ENCODE results near the gene CLNK. TPM values are rescaled to one million over a fixed set of nuclear protein-coding genes. Genes with fewer than 3 reads are reported as not detected.

CLNK gene
- total RNA-seq, 4 donors from 2014 or later: under 0.01 to 0.73 TPM; not detected in 2

- Histone ChIP-seq H3K27me3 (no peaks in the 10 kb centered on the region), H3K4me3 (no peak overlapping the region), H3K4me1 (peaks cover 0 to 3% (median 0%) of the 10 kb centered on the region in 3 donors), H3K27ac (no peak overlapping the region), H3K36me3 (no peaks in the 10 kb centered on the region), H3K9me3 (no peaks in the 10 kb centered on the region)
- TF ChIP-seq POLR2AphosphoS5 (IDR thresholded peaks at IDR 0.05) (no peak), CTCF (IDR thresholded peaks at IDR 0.05) (no peak)
- no peak for ATAC-seq
- WGBS, 2 donors (ENCODE audit: low coverage in 1 of 2): 80% methylated on average over 3 to 5 of the region's 5 CpGs
Observed at GRCh38 chr4:10703156-10703555, 18.6 kb upstream of the CLNK start.

GRCh38 chr4:10701702-10702460 is 17.3 kb upstream of the CLNK start:
- no peak overlapping the region for H3K27ac ChIP-seq
- no peak overlapping the region for H3K4me3 ChIP-seq
- no peak for ATAC-seq
- 61 to 68% methylated on average over 4 to 7 of the region's 7 CpGs for WGBS, 2 donors (ENCODE audit: low coverage in 1 of 2)
- no peaks in the 10 kb centered on the region for H3K27me3 ChIP-seq
- H3K36me3 ChIP-seq: no peaks in the 10 kb centered on the region
- TF ChIP-seq EP300 (IDR thresholded peaks at IDR 0.05): no peak
- no peak for TF ChIP-seq POLR2AphosphoS5 (IDR thresholded peaks at IDR 0.05)
- no peak for TF ChIP-seq POLR2A (IDR thresholded peaks at IDR 0.05)
- TF ChIP-seq CTCF (IDR thresholded peaks at IDR 0.05): no peak
- H3K4me1 ChIP-seq: peaks cover 0 to 3% (median 0%) of the 10 kb centered on the region in 3 donors
- H3K9me3 ChIP-seq: no peaks in the 10 kb centered on the region

DNA sequence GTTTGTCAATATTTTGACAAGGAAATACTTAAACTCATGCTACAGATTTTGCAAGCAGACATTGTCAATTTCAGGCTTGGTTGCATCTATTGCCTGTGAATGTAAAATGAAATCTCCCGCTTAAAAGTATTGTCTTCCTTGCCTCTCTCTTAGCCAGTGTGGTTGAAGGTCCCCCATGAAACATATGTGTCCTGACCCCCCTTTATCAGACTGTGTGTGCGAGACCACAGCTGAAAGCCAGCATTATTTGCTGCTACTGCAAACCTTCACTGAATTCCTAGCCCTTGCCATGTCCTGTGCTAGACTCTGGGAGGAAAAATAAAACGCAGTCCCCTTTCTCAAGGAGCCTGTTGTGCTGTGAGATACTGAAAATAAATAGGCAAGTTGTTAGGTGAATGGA is 16.6 kb upstream of the CLNK start:
- no peak for TF ChIP-seq EP300 (IDR thresholded peaks at IDR 0.05)
- WGBS, 2 donors (ENCODE audit: low coverage in 1 of 2): 56 to 94% methylated on average over 2 to 3 of the region's 3 CpGs
- Histone ChIP-seq H3K27ac (no peak overlapping the region), H3K27me3 (no peaks in the 10 kb centered on the region), H3K4me1 (peaks cover 0 to 3% (median 0%) of the 10 kb centered on the region in 3 donors), H3K9me3 (no peaks in the 10 kb centered on the region), H3K4me3 (no peak overlapping the region), H3K36me3 (no peaks in the 10 kb centered on the region)
- ATAC-seq: no peak

DNA sequence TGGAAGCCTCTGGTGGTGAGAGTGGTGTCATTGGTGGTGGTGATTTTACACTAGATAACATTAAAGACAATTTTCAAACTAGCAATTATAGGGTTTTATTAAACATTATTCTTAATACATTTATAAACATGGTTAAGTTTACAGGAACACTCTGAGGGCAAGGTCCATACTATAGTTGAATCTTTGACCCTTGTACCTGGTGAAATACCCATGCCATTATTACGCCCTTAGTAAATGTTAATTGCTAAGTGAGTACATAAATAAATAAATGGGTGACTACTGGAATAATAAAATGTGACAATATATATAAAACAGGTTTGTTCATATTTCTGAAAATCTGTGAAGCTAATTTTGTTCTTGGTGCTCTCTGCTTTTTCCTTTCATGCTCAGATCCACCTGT is 13.6 kb upstream of the CLNK start:
- Histone ChIP-seq H3K4me3 (no peak overlapping the region), H3K36me3 (no peaks in the 10 kb centered on the region), H3K4me1 (no peaks in the 10 kb centered on the region), H3K27me3 (no peaks in the 10 kb centered on the region), H3K27ac (no peak overlapping the region), H3K9me3 (no peaks in the 10 kb centered on the region)
- 87 to 100% methylated on average over 1 of the region's 1 CpG for WGBS, 2 donors (ENCODE audit: low coverage in 1 of 2)
- no peak for ATAC-seq
- TF ChIP-seq POLR2A (IDR thresholded peaks at IDR 0.05): no peak
- TF ChIP-seq CTCF (IDR thresholded peaks at IDR 0.05): no peak
- no peak for TF ChIP-seq POLR2AphosphoS5 (IDR thresholded peaks at IDR 0.05)
- TF ChIP-seq EP300 (IDR thresholded peaks at IDR 0.05): no peak

DNA sequence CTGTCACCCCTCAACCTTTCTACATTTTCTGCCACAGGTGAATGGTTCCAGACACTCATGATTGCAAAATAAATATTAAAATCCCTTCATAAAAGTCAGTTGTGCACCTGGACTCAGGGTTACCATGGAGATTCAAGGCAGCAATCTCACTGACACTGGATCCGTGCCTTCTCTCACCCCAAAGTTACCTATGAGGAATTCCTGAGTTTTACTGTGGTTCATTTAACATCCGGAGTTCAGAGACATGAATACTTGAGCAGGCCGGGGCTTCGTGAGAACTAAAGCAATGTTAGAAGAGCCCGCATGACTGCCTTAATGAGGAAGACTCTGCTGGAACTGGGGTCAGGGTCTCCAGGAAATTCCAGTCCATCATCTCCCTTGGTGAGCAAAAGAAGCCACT is 12.5 kb upstream of the CLNK start:
- H3K27ac ChIP-seq: no peak overlapping the region
- H3K9me3 ChIP-seq: no peaks in the 10 kb centered on the region
- H3K4me3 ChIP-seq: no peak overlapping the region
- peaks cover 0 to 7% (median 0%) of the 10 kb centered on the region in 3 donors for H3K4me1 ChIP-seq
- 80 to 87% methylated on average over 1 to 5 of the region's 5 CpGs for WGBS, 2 donors (ENCODE audit: low coverage in 1 of 2)
- H3K27me3 ChIP-seq: no peaks in the 10 kb centered on the region
- TF ChIP-seq EP300 (IDR thresholded peaks at IDR 0.05) (no peak), POLR2AphosphoS5 (IDR thresholded peaks at IDR 0.05) (no peak), POLR2A (IDR thresholded peaks at IDR 0.05) (no peak), CTCF (IDR thresholded peaks at IDR 0.05) (no peak)
- ATAC-seq: no peak
- H3K36me3 ChIP-seq: no peaks in the 10 kb centered on the region
